ENCODE measurements around the gene SLC35G4.

Gene SLC35G4

DNA sequence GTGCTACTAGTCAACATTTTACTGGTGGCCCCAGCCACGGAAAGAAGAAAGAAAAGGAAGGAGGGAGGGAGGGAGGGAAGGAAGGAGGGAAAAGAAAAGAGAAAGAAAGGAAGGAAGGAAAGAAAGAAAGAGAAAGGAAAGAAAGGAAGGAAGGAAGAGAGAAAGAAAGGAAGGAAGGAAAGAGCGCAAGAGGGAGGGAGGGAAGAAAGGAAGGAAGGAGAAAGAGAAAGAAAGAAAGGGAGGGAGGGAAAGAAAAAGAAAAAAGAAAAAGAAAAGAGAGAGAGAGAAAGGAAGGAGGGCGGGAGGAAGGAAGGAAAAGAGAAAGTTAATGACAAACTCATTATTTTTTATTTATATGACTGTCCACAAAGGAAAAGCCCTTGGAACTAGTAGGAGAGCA, 34.9 kb upstream of the SLC35G4 start:
- TF ChIP-seq RAD21 (IDR thresholded peaks at IDR 0.05; ENCODE audit: low read depth): no peak
- TF ChIP-seq TEAD4 (IDR thresholded peaks at IDR 0.05): no peak
- TF ChIP-seq, protein P1, sequence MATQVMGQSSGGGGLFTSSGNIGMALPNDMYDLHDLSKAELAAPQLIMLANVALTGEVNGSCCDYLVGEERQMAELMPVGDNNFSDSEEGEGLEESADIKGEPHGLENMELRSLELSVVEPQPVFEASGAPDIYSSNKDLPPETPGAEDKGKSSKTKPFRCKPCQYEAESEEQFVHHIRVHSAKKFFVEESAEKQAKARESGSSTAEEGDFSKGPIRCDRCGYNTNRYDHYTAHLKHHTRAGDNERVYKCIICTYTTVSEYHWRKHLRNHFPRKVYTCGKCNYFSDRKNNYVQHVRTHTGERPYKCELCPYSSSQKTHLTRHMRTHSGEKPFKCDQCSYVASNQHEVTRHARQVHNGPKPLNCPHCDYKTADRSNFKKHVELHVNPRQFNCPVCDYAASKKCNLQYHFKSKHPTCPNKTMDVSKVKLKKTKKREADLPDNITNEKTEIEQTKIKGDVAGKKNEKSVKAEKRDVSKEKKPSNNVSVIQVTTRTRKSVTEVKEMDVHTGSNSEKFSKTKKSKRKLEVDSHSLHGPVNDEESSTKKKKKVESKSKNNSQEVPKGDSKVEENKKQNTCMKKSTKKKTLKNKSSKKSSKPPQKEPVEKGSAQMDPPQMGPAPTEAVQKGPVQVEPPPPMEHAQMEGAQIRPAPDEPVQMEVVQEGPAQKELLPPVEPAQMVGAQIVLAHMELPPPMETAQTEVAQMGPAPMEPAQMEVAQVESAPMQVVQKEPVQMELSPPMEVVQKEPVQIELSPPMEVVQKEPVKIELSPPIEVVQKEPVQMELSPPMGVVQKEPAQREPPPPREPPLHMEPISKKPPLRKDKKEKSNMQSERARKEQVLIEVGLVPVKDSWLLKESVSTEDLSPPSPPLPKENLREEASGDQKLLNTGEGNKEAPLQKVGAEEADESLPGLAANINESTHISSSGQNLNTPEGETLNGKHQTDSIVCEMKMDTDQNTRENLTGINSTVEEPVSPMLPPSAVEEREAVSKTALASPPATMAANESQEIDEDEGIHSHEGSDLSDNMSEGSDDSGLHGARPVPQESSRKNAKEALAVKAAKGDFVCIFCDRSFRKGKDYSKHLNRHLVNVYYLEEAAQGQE (IDR thresholded peaks at IDR 0.05; ENCODE audit: low read depth): no peak
- TF ChIP-seq, protein P2, sequence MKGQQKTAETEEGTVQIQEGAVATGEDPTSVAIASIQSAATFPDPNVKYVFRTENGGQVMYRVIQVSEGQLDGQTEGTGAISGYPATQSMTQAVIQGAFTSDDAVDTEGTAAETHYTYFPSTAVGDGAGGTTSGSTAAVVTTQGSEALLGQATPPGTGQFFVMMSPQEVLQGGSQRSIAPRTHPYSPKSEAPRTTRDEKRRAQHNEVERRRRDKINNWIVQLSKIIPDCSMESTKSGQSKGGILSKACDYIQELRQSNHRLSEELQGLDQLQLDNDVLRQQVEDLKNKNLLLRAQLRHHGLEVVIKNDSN (IDR thresholded peaks at IDR 0.05): no peak
- no peak for TF ChIP-seq CEBPB (IDR thresholded peaks at IDR 0.05)
- TF ChIP-seq ZBTB7A (IDR thresholded peaks at IDR 0.05; ENCODE audit: low read depth): no peak
- TF ChIP-seq, protein P3, sequence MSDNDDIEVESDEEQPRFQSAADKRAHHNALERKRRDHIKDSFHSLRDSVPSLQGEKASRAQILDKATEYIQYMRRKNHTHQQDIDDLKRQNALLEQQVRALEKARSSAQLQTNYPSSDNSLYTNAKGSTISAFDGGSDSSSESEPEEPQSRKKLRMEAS (IDR thresholded peaks at IDR 0.05): no peak
- no peak for TF ChIP-seq FOXM1 (IDR thresholded peaks at IDR 0.05; ENCODE audit: borderline replicate concordance, low read depth)
- TF ChIP-seq CREB1 (IDR thresholded peaks at IDR 0.05; ENCODE audit: low read depth): no peak
- no peak for TF ChIP-seq EGR1 (IDR thresholded peaks at IDR 0.05)
- TF ChIP-seq YY1 (IDR thresholded peaks at IDR 0.05; ENCODE audit: low read depth): no peak
- TF ChIP-seq TAF1 (IDR thresholded peaks at IDR 0.05; ENCODE audit: low read depth): no peak
- TF ChIP-seq NFIC (IDR thresholded peaks at IDR 0.05): no peak
- TF ChIP-seq EP300 (IDR thresholded peaks at IDR 0.05; ENCODE audit: borderline replicate concordance): no peak

DNA sequence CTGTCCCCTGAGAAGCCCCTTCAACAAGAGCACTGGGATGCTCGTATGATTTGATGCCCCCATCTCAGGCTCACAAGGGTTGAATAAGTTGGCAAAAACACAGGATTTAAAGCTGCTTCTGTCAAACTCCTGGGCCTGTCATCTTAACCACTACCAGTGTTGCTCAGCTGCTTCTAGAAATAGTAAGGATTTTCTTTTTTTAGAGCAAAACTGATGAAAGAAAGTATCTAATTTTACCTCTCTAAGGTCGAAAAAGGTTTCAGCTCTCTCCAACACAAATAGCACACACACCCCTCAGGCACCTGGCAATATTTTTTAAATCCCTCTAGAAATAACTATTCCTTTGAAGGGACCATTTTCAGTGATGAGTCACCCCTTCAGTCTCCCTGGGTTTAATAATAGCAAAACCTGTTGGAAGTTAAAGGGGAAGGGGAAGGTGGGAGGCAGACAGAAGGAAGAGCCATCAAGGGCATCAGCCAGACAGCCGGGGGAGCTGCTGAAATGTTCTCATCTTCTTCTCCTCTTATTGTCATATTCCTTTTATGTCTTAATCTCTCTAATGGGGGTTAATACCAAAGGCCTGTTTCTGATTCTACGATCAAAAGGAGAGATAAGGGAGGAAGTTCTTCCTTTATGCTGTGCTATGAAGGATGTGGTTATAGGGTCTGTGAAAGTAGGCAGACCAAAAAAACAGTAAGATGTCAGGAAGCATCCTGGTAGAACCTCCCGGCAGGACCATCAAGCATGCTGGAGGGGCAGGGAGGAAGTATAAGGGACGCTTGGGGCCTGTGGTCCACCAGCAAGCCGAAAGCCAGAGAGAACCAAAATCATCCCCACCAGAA, 31.9 kb upstream of the SLC35G4 start:
- TF ChIP-seq TAF1 (IDR thresholded peaks at IDR 0.05; ENCODE audit: low read depth) (no peak), RAD21 (IDR thresholded peaks at IDR 0.05; ENCODE audit: low read depth) (no peak), EGR1 (IDR thresholded peaks at IDR 0.05) (no peak), FOXM1 (IDR thresholded peaks at IDR 0.05; ENCODE audit: borderline replicate concordance, low read depth) (no peak), CREB1 (IDR thresholded peaks at IDR 0.05; ENCODE audit: low read depth) (no peak), YY1 (IDR thresholded peaks at IDR 0.05; ENCODE audit: low read depth) (no peak), TCF12 (IDR thresholded peaks at IDR 0.05; ENCODE audit: low read depth) (no peak), TEAD4 (IDR thresholded peaks at IDR 0.05) (no peak), ZBTB7A (IDR thresholded peaks at IDR 0.05; ENCODE audit: low read depth) (no peak), EP300 (IDR thresholded peaks at IDR 0.05; ENCODE audit: borderline replicate concordance) (no peak), NFIC (IDR thresholded peaks at IDR 0.05) (no peak), CEBPB (IDR thresholded peaks at IDR 0.05) (no peak)
- TF ChIP-seq, protein P3 (IDR thresholded peaks at IDR 0.05): no peak
- TF ChIP-seq, protein P2 (IDR thresholded peaks at IDR 0.05): no peak

DNA sequence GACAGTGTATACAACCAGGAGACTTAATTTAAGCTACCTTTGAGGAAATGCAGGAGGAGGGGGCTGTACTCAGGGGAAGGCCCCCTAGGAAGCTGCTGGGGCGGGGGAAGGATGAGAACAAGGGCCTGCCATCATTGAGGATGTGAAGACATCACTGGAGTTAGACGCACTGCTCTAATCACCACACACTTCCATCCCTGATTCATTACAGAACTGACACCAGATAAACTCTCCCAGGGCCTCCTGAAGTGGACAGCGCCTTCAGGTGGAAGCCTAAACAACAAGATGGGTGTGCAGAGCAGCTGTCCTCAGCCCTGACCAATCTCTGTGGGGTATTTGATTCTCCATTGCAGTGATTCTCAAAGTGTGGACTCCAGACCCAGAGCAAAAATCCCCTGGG, 30.6 kb upstream of the SLC35G4 start:
- TF ChIP-seq CEBPB (IDR thresholded peaks at IDR 0.05): no peak
- TF ChIP-seq YY1 (IDR thresholded peaks at IDR 0.05; ENCODE audit: low read depth): no peak
- TF ChIP-seq CREB1 (IDR thresholded peaks at IDR 0.05; ENCODE audit: low read depth): no peak
- TF ChIP-seq TCF12 (IDR thresholded peaks at IDR 0.05; ENCODE audit: low read depth): no peak

DNA sequence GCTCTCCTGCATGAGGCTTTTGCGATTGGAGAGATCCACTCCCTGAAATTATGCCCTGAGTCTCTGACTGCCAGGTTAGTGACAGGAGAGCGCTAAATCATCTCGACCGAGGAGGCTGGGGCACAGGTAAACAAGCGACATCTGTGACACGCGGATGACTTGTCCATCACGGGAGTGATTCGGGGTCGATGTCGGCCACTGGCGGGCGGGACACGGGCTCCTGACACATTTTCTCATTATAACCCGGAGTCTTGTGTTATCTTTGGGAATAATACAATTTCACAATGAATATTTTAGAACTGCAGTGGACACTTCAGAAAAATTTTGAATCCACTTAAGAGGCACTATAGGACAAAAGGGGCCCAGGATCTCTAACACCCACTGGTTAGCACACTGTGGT, 29.5 kb upstream of the SLC35G4 start:
- TF ChIP-seq TEAD4 (IDR thresholded peaks at IDR 0.05): no peak
- TF ChIP-seq, protein P2 (IDR thresholded peaks at IDR 0.05): no peak
- no peak for TF ChIP-seq YY1 (IDR thresholded peaks at IDR 0.05; ENCODE audit: low read depth)
- TF ChIP-seq EGR1 (IDR thresholded peaks at IDR 0.05): no peak

DNA sequence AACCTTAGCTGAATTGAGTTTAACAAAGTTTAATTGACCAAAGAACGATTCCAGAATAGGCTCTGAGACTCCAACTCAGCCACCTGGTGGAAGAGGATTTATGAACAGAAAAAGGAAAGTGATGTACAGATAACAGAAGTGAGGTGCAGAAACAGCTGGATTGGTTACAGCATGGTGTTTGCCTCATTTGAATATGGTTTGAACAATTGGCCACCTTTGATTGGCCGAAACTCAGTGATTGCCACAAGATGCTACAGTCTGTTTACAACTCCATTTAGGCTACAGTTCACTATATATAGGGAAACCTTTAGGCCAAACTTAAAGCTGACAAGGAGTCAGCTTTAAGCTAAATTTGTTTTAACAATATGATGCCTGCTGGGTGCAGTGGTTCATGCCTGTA, 28.1 kb upstream of the SLC35G4 start:
- TF ChIP-seq TEAD4 (IDR thresholded peaks at IDR 0.05): no peak
- no peak for TF ChIP-seq TAF1 (IDR thresholded peaks at IDR 0.05; ENCODE audit: low read depth)
- TF ChIP-seq CEBPB (IDR thresholded peaks at IDR 0.05): no peak
- TF ChIP-seq EP300 (IDR thresholded peaks at IDR 0.05; ENCODE audit: borderline replicate concordance): no peak
- TF ChIP-seq ZBTB7A (IDR thresholded peaks at IDR 0.05; ENCODE audit: low read depth): no peak

DNA sequence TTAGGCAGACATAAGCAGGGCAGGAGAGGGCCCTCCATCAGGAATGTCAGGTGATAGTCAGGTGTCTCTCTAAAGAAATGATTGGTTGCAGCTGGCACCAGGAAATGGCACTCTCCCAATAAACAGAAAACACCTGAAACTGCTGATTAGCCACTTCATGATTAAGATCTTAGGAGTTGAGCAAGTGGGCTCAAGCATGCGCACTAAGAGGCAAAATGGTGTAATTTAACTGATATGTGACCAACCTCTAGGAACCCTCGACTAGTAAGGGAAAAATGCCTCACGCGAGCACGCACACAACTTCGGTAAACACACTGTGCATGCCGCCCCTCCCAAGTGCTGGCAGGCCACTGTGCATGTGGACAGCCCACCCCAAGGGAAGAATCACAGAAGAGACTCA, 23.8 kb upstream of the SLC35G4 start:
- TF ChIP-seq EP300 (IDR thresholded peaks at IDR 0.05; ENCODE audit: borderline replicate concordance): no peak
- no peak for TF ChIP-seq TEAD4 (IDR thresholded peaks at IDR 0.05)
- TF ChIP-seq TAF1 (IDR thresholded peaks at IDR 0.05; ENCODE audit: low read depth): no peak
- TF ChIP-seq, protein P2 (IDR thresholded peaks at IDR 0.05): no peak
- TF ChIP-seq, protein P3 (IDR thresholded peaks at IDR 0.05): no peak
- TF ChIP-seq CEBPB (IDR thresholded peaks at IDR 0.05): no peak
- TF ChIP-seq NFIC (IDR thresholded peaks at IDR 0.05): no peak
- no peak for TF ChIP-seq YY1 (IDR thresholded peaks at IDR 0.05; ENCODE audit: low read depth)
- TF ChIP-seq TCF12 (IDR thresholded peaks at IDR 0.05; ENCODE audit: low read depth): no peak
- TF ChIP-seq FOXM1 (IDR thresholded peaks at IDR 0.05; ENCODE audit: borderline replicate concordance, low read depth): no peak
- TF ChIP-seq, protein P1 (IDR thresholded peaks at IDR 0.05; ENCODE audit: low read depth): no peak
- TF ChIP-seq ZBTB7A (IDR thresholded peaks at IDR 0.05; ENCODE audit: low read depth): no peak
- no peak for TF ChIP-seq CREB1 (IDR thresholded peaks at IDR 0.05; ENCODE audit: low read depth)
- no peak for TF ChIP-seq EGR1 (IDR thresholded peaks at IDR 0.05)
- no peak for TF ChIP-seq RAD21 (IDR thresholded peaks at IDR 0.05; ENCODE audit: low read depth)
